ENCODE data around the gene ZNF667. TPM values are rescaled to one million over a fixed set of nuclear protein-coding genes. Genes with fewer than 3 reads are reported as not detected.

Gene ZNF667
- total RNA-seq, 4 donors from 2014 or later: 2.3 to 20.7 (median 8.2) TPM

DNA sequence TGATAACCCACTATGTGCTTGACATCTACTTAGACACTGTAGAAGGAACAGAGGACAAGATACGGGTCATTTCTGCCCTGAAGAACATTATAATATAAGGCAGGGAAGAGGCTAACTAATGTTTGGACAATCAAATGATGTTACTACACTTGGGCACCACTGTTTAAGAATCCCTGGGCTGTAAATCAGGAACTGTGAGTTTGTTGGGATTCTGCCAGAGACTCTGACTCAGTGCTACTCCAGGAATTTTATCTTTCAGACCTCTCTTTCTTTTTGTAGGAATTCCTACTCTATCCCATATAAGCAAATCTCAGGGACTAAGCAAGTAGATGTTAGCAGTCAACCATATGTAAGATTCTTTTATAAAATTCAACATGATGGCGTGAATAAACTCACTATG is 27.4 kb upstream of the ZNF667 start:
- no peak overlapping the region for H3K4me3 ChIP-seq
- H3K27ac ChIP-seq: no peak overlapping the region
- H3K36me3 ChIP-seq: no peaks in the 10 kb centered on the region
- no peak for TF ChIP-seq POLR2A (IDR thresholded peaks at IDR 0.05)
- TF ChIP-seq, protein P1, sequence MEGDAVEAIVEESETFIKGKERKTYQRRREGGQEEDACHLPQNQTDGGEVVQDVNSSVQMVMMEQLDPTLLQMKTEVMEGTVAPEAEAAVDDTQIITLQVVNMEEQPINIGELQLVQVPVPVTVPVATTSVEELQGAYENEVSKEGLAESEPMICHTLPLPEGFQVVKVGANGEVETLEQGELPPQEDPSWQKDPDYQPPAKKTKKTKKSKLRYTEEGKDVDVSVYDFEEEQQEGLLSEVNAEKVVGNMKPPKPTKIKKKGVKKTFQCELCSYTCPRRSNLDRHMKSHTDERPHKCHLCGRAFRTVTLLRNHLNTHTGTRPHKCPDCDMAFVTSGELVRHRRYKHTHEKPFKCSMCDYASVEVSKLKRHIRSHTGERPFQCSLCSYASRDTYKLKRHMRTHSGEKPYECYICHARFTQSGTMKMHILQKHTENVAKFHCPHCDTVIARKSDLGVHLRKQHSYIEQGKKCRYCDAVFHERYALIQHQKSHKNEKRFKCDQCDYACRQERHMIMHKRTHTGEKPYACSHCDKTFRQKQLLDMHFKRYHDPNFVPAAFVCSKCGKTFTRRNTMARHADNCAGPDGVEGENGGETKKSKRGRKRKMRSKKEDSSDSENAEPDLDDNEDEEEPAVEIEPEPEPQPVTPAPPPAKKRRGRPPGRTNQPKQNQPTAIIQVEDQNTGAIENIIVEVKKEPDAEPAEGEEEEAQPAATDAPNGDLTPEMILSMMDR (IDR thresholded peaks at IDR 0.05): no peak
- H3K9me3 ChIP-seq: no peaks in the 10 kb centered on the region
- intact Hi-C loops (cut with DNase I; ENCODE audit: low total_unique reads): no loop called here
- H3K4me1 ChIP-seq: no peaks in the 10 kb centered on the region
- no peaks in the 10 kb centered on the region for H3K27me3 ChIP-seq
- no peak for DNase-seq

DNA sequence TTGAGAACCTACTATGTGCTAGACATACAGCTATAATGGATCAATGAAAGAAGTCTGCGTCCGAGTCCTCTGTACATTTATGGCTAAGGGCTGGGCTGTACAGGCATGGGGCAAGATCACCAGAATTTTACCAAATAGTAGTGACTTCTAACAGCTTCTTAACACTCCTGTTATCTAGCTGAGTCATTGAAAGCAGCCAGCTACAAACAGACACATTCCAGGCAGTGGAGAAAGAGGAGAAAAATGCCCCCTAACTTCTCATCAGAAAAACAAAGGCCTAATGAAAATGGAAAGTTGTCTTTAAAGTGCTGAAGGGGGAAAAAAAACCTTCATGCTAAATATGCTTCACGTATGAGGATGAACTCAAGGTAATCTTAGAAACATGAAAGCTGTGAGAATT is 14.3 kb upstream of the ZNF667 start:
- H3K9me3 ChIP-seq: peaks cover 0 to 72% of the 10 kb centered on the region in 2 donors
- H3K4me1 ChIP-seq: no peaks in the 10 kb centered on the region
- H3K27me3 ChIP-seq: no peaks in the 10 kb centered on the region
- no peak for DNase-seq
- H3K27ac ChIP-seq: no peak overlapping the region
- no peaks in the 10 kb centered on the region for H3K36me3 ChIP-seq
- TF ChIP-seq POLR2A (IDR thresholded peaks at IDR 0.05): no peak
- TF ChIP-seq, protein P1 (IDR thresholded peaks at IDR 0.05): no peak
- intact Hi-C loops (cut with DNase I; ENCODE audit: low total_unique reads): no loop called here
- no peak overlapping the region for H3K4me3 ChIP-seq

DNA sequence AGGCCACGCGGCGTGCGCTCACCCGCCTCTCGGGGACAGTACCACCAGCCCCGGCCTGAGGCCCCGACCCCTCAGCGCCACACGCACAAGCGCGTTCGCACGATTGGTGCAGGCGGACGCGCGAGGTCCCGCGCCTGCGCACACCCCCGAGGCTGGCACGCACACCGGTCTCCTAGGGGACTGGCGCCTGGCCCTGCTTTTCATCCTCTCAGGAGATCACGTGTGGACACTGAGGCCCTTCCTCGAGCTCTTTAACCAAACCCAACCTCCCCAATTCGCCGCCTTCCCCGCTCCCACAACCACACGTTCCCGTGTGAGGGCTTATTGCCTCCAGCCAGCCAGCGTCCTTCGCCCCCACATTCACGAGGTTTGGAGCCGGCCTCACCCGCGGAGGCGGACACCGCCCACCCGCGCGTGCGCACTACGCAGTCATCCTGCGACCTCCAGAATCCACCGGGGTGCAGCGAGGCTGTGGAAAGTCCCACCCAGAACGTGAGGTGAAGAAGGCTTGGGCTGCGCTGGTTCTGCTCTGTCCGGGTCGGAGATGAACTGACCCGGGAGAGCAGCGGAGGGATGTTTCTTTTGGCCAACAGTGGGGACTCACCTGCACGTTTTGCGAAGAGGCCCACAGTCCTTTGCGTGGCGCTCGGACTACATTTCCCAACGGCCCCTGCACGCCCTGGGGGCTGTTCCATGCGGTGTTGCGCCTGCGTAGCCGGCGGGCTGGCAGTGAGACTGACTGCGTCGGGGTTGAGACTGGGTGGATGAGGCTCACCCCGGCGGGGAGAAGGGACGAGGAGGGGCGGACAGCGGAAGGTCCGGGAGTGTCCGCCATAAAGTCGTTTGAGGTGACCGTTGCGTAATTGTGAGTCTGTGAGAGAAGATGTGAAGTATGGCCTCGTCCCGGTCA is 539 bp upstream of the ZNF667 start:
- Histone ChIP-seq H3K36me3 (no peaks in the 10 kb centered on the region), H3K27me3 (no peaks in the 10 kb centered on the region), H3K4me1 (peaks cover 0 to 5% of the 10 kb centered on the region in 2 donors), H3K27ac (peak overlapping the region; percentile 76 to 88), H3K9me3 (peaks cover 0 to 26% of the 10 kb centered on the region in 2 donors), H3K4me3 (peak overlapping the region; percentile 61 to 82)
- intact Hi-C loops (cut with DNase I; ENCODE audit: low total_unique reads): no loop called here
- DNase-seq: peak; percentile 89 to 91
- TF ChIP-seq, protein P1 (IDR thresholded peaks at IDR 0.05): peak in 1 of 4 experiments; percentile 8
- TF ChIP-seq POLR2A (IDR thresholded peaks at IDR 0.05): peak; percentile 40 to 41

DNA sequence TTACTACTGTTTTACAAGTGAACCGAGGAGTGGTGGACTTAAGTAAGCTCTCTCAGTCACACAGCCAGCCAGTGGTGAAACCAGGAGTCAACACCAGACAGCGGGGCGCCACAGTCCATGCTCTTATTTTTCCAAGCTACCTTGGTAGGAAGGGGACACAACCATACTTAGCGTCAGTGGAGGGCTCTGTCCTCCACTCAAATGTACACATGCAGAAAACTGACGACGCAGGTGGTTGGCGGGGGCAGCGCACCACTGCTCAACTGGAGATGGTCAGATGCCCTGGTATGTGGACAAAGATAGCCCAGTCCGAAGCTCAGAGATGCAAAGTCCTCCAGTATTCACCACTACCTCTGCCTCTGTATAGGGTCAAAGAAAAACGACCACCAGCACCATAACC is 1.1 kb downstream of the ZNF667 start:
- DNase-seq: no peak
- TF ChIP-seq, protein P1 (IDR thresholded peaks at IDR 0.05): no peak
- TF ChIP-seq POLR2A (IDR thresholded peaks at IDR 0.05): no peak
- H3K9me3 ChIP-seq: peaks cover 0 to 32% of the 10 kb centered on the region in 2 donors
- H3K27ac ChIP-seq: no peak overlapping the region
- no peaks in the 10 kb centered on the region for H3K36me3 ChIP-seq
- H3K4me1 ChIP-seq: peaks cover 0 to 5% of the 10 kb centered on the region in 2 donors
- H3K27me3 ChIP-seq: no peaks in the 10 kb centered on the region
- H3K4me3 ChIP-seq: no peak overlapping the region
- intact Hi-C loops (cut with DNase I; ENCODE audit: low total_unique reads): no loop called here

DNA sequence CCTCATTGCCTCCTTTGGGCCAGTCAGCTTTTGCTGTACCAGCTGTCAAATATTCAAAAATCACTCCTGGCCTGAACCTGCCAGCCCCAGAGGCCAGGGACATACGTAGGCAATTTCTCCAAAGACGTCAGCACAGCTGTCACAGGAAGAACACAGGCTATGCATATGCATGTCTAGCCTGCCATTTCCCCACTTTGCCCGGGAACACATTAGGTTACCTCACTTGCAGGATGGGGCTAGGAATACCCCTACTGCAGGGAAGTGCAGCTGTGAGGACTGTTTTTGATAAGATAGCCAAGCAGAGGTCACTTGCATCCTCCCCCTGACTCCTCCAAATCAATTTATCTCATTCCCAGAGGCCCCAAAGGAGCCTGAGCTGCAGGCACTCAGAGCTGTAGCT is 2.8 kb downstream of the ZNF667 start:
- peaks cover 0 to 5% of the 10 kb centered on the region in 2 donors for H3K4me1 ChIP-seq
- TF ChIP-seq POLR2A (IDR thresholded peaks at IDR 0.05): no peak
- TF ChIP-seq, protein P1 (IDR thresholded peaks at IDR 0.05): no peak
- peaks cover 0 to 43% of the 10 kb centered on the region in 2 donors for H3K9me3 ChIP-seq
- no peaks in the 10 kb centered on the region for H3K27me3 ChIP-seq
- no peak overlapping the region for H3K4me3 ChIP-seq
- H3K27ac ChIP-seq: no peak overlapping the region
- H3K36me3 ChIP-seq: no peaks in the 10 kb centered on the region
- DNase-seq: no peak
- intact Hi-C loops (cut with DNase I; ENCODE audit: low total_unique reads): no loop called here

All from uterus (tissue), 4 donors.